ENCODE measurements around the gene FBLN7. TPM values are rescaled to one million over a fixed set of nuclear protein-coding genes. Genes with fewer than 3 reads are reported as not detected.

Gene FBLN7
- total and polyA plus RNA-seq, 2 of the 8 experiments (the other 6 are each of a cell fraction or from before 2014, with no cell fraction given), result 0.30 to 0.77 TPM

GRCh38 chr2:112181571-112182290 is 43.5 kb downstream of the FBLN7 start:
- Histone ChIP-seq H3K14ac (ENCODE audit: insufficient read length) (no peak overlapping the region), H3K4me1 (replicated peaks in 1 of 4; ENCODE audit: control insufficient read depth in 3 of 4, insufficient read depth in 4 of 4, low read length in 3 of 4) (peaks cover 0 to 4% (median 3%) of the 10 kb centered on the region in 4 experiments; a peak in 4 of 7 replicates), H3K18ac (ENCODE audit: extremely low read depth, low read length) (no peak overlapping the region), H3K79me2 (ENCODE audit: control insufficient read depth in 1 of 2, insufficient read depth in 2 of 2, low read length in 2 of 2) (no peaks in the 10 kb centered on the region), H3K4me2 (ENCODE audit: insufficient read depth in 1 of 2, low read depth in 2 of 2, low read length in 2 of 2) (peak overlapping the region; percentile 34 to 66), H3K23me2 (ENCODE audit: low read depth, low read length) (peaks cover 7% of the 10 kb centered on the region; the same call in 1 of the 2 replicates), H3K9me3 (ENCODE audit: insufficient read depth in 2 of 2, low read depth in 1 of 2, low read length in 1 of 2) (peaks cover 0 to under 1% of the 10 kb centered on the region in 2 experiments; a peak in 1 of 4 replicates), H4K5ac (ENCODE audit: insufficient read length, low read depth, low read length) (no peak overlapping the region), H2BK15ac (ENCODE audit: low read length) (no peak overlapping the region), H3K4ac (replicated peaks; ENCODE audit: insufficient read length, low read depth, low read length) (no peak overlapping the region), H4K20me1 (replicated peaks in 1 of 2; ENCODE audit: control insufficient read depth in 1 of 2, insufficient read depth in 2 of 2, low read length in 2 of 2) (no peaks in the 10 kb centered on the region), H2AFZ (ENCODE audit: low read length) (peak overlapping the region; percentile 11; the same call in 1 of the 2 replicates), H4K91ac (replicated peaks; ENCODE audit: insufficient read length, low read length) (no peak overlapping the region), H3K9ac (replicated peaks in 1 of 4; ENCODE audit: extremely low read depth in 1 of 4, low read depth in 3 of 4, low read length in 3 of 4) (no peak overlapping the region), H2BK12ac (ENCODE audit: low read depth, low read length) (no peak overlapping the region), H3K27ac (ENCODE audit: low read depth, low read length) (no peak overlapping the region), H2BK5ac (ENCODE audit: low read depth, low read length) (no peak overlapping the region), H3K4me3 (ENCODE audit: extremely low read depth in 1 of 4, insufficient read depth in 2 of 4, low read depth in 3 of 4, low read length in 4 of 4) (peak overlapping the region; percentile 1 to 51 (median 25); a peak in 7 of 8 replicates), H2BK20ac (ENCODE audit: low read length) (no peak overlapping the region), H3K36me3 (ENCODE audit: control insufficient read depth in 2 of 4, insufficient read depth in 4 of 4, low read length in 3 of 4) (no peaks in the 10 kb centered on the region), H3K56ac (replicated peaks; ENCODE audit: insufficient read length, low read depth, low read length) (no peak overlapping the region), H2BK120ac (replicated peaks; ENCODE audit: low read depth, low read length) (no peak overlapping the region), H3K23ac (ENCODE audit: insufficient read length) (no peak overlapping the region), H3K27me3 (replicated peaks in 1 of 4; ENCODE audit: control insufficient read depth in 3 of 4, extremely low read depth in 1 of 4, insufficient read depth in 3 of 4, low read length in 3 of 4) (peaks cover 2 to 20% (median 14%) of the 10 kb centered on the region in 4 experiments; a peak in 6 of 7 replicates), H4K8ac (ENCODE audit: extremely low read depth, insufficient read depth, low read length) (peak overlapping the region; percentile 75), H3K79me1 (ENCODE audit: low read depth, low read length) (no peaks in the 10 kb centered on the region), H2AK5ac (ENCODE audit: low read depth, low read length) (no peak overlapping the region)
- POLR2A ChIA-PET (ENCODE audit: partially characterized antibody), result interaction anchor here (1.3 kb wide), 1 partner anchor 73 kb away, joined by 4 read pairs; the partner anchor contains the start of gene ZC3H8
- FAIRE-seq (no peak), DNase-seq (ENCODE audit: low read depth in 1 of 2, low spot score in 2 of 2) (peak in 1 of 2 experiments; percentile 69)
- CTCF ChIA-PET (ENCODE audit: partially characterized antibody), result interaction anchor here (1.0 to 2.3 kb wide), 8 partner anchors 9 to 292 kb away, joined by 3 to 8 read pairs (median 4); partner anchors contain the start of gene FBLN7
- 42% methylated on average over 38 of the region's 54 CpGs; no CpG with 5 or more reads in 1 of the 2 experiments for WGBS, 2 experiments (ENCODE audit: extremely low coverage in 1 of 2, insufficient coverage in 1 of 2, insufficient read length in 1 of 2, insufficient replicate concordance in 2 of 2, low coverage in 1 of 2, low lambda C conversion rate in 2 of 2, missing lambda C conversion rate in 1 of 2)
- no peak for TF ChIP-seq JUND (IDR thresholded peaks at IDR 0.05; ENCODE audit: low read length)
- no peak for TF ChIP-seq JUN (IDR thresholded peaks at IDR 0.05; ENCODE audit: low read depth, low read length)
- no peak for TF ChIP-seq SAP30 (IDR thresholded peaks at IDR 0.05; ENCODE audit: insufficient read depth, insufficient replicate concordance, low read length)
- TF ChIP-seq PHF8 (conservative IDR thresholded peaks at IDR 0.05; ENCODE audit: low read depth, low read length), result 0 out of 2 replicates have a peak, but pooled peaks have one; percentile 28
- no peak for TF ChIP-seq EP300 (IDR thresholded peaks at IDR 0.05; ENCODE audit: borderline replicate concordance in 1 of 2, low read depth in 2 of 2, low read length in 2 of 2)
- TF ChIP-seq ASH2L (IDR thresholded peaks at IDR 0.05; ENCODE audit: low read length), result no peak
- no peak for TF ChIP-seq KDM1A (IDR thresholded peaks at IDR 0.05; ENCODE audit: borderline replicate concordance, low read length)
- TF ChIP-seq RNF2 (IDR thresholded peaks at IDR 0.05; ENCODE audit: borderline replicate concordance, low read depth, low read length, missing control alignments, poor library complexity, severe bottlenecking), result no peak
- no peak for TF ChIP-seq TAF7 (optimal IDR thresholded peaks at IDR 0.05; ENCODE audit: borderline replicate concordance, low read depth, low read length)
- TF ChIP-seq E2F6 (IDR thresholded peaks at IDR 0.05), result peak; percentile 95

Data from H1 (cell line).